Brain microvascular endothelial cell (primary cell): ENCODE results near the gene CPNE6.
"Not testable (repeated sequence)": the region's sequence is repeated elsewhere in the genome, so short reads cannot be mapped to it uniquely, and the experiment has no call there.

ENCODE experiments used
- DNase-seq: peaks from one replicate; pipeline ENCODE4 v3.0.0-alpha.2; 2020
- H3K27ac ChIP-seq: fragments of 250-450 bp; sonication (Bioruptor Pico); 2 replicates; pipeline ENCODE4 v1.5.1; 2020; ENCODE audit warnings: mild to moderate bottlenecking, moderate library complexity
- H3K27me3 ChIP-seq: fragments of 250-450 bp; sonication (Bioruptor Pico); replicated peaks from 2 replicates; pipeline ENCODE4 v1.5.1; 2020; ENCODE audit warnings: mild to moderate bottlenecking
- H3K36me3 ChIP-seq: fragments of 250-450 bp; sonication (Bioruptor Pico); replicated peaks from 2 replicates; pipeline ENCODE4 v1.5.1; 2020; ENCODE audit warnings: mild to moderate bottlenecking
- H3K4me3 ChIP-seq: 2 replicates; pipeline ENCODE4 v1.5.1; 2011; ENCODE audit warnings: low read depth, mild to moderate bottlenecking, control low read depth, low read length, moderate library complexity
- in situ Hi-C: cut with HindIII; loops from 2 replicates; pipeline ENCODE4 v1.10.0; 2017; ENCODE audit warnings: low sequenced_read_pairs, low pct_ligation_motif_present
- TF ChIP-seq, protein P1 (sequence below): IDR thresholded peaks from 2 replicates; pipeline ENCODE4 v1.5.1; 2011; ENCODE audit warnings: low read depth, mild to moderate bottlenecking, moderate library complexity, low read length, control low read depth, inconsistent platforms; ENCODE audit errors: missing control alignments

Gene CPNE6

DNA sequence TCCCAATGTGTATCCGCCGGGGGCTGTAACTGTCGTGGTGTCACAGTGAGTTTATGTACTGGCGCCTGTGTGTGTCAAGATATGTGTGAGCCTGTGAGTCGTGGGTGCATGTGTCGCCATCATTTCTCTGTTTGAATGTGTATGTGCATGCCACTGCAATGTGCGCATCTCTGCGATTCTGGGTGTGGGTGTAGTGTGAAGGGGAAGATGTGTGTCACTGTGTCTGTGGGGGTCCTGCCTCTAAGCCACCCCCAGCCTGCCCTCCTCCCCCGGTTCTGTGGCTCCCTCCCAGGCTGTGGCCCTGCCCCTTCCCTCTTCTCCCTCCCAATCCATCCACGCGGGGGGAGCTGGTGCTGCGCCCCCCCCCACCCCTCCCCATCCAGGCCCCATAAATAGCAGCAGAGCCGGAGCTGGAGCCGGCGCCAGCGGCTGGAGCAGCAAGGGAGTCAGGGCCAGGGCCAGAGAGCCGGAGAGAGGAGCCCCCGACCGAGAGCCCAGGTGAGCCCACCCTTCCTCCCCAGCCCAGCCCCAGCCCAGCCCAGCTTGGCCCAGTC is at the start of gene CPNE6:
CPNE6 (plus strand) TSS at position 419 of the 554 bp plus-strand sequence. CDS start 1,375 bp downstream, outside the sequence.
- Histone ChIP-seq H3K4me3 (no peak within 1 kb of the TSS), H3K27me3 (peaks cover 6% of the 10 kb centered on the region), H3K27ac (no peak within 1 kb of the TSS), H3K36me3 (no peaks in the 10 kb centered on the region)
- no peak for DNase-seq
- in situ Hi-C loops, result no loop called here
- TF ChIP-seq, protein P1, sequence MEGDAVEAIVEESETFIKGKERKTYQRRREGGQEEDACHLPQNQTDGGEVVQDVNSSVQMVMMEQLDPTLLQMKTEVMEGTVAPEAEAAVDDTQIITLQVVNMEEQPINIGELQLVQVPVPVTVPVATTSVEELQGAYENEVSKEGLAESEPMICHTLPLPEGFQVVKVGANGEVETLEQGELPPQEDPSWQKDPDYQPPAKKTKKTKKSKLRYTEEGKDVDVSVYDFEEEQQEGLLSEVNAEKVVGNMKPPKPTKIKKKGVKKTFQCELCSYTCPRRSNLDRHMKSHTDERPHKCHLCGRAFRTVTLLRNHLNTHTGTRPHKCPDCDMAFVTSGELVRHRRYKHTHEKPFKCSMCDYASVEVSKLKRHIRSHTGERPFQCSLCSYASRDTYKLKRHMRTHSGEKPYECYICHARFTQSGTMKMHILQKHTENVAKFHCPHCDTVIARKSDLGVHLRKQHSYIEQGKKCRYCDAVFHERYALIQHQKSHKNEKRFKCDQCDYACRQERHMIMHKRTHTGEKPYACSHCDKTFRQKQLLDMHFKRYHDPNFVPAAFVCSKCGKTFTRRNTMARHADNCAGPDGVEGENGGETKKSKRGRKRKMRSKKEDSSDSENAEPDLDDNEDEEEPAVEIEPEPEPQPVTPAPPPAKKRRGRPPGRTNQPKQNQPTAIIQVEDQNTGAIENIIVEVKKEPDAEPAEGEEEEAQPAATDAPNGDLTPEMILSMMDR, result no peak

DNA sequence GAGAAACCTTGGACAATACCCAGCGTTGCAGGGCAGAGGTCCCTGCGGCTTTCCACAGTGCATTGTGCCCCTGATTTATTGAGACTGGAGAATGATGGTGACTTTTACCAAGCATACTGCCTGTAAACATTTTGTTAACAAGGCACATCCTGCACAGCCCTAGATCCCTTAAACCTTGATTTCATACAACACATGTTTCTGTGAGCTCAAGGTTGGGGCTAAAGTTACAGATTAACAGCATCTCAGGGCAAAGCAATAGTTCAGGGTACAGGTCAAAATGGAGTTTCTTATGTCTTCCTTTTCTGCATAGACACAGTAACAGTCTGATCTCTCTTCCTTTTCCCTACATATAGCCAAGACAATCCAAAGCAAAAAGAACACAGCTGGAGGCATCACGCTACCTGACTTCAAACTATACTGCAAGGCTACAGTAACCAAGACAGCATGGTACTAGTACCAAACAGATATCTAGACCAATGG is 46.4 kb upstream of the CPNE6 start:
- H3K36me3 ChIP-seq, H3K4me3 ChIP-seq, DNase-seq, H3K27me3 ChIP-seq, in situ Hi-C loops, H3K27ac ChIP-seq: not testable (repeated sequence)

DNA sequence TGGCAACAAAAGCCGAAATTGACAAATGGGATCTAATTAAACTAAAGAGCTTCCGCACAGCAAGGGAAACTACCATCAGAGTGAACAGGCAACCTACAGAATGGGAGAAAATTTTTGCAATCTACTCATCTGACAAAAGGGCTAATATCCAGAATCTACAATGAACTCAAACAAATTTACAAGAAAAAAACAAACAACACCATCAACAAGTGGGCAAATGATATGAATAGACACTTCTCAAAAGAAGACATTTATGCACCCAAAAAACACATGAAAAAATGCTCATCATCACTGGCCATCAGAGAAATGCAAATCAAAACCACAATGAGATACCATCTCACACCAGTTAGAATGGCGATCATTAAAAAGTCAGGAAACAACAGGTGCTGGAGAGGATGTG is 41.7 kb upstream of the CPNE6 start:
- in situ Hi-C loops, H3K27ac ChIP-seq, H3K36me3 ChIP-seq, DNase-seq, H3K4me3 ChIP-seq, H3K27me3 ChIP-seq: not testable (repeated sequence)

DNA sequence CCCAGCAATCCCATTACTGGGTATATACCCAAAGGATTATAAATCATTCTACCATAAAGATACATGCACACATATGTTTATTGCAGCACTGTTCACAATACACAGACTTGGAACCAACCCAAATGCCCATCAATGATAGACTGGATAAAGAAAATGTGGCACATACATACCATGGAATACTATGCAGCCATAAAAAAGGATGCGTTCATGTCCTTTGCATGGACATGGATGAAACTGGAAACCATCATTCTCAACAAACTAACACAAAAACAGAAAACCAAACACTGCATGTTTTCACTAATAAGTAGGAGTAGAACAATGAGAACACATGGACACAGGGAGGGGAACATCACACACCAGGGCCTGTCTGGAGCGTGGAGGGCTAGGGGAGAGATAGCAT is 40.0 kb upstream of the CPNE6 start:
- H3K36me3 ChIP-seq, H3K4me3 ChIP-seq, in situ Hi-C loops, H3K27ac ChIP-seq, H3K27me3 ChIP-seq, DNase-seq: not testable (repeated sequence)

DNA sequence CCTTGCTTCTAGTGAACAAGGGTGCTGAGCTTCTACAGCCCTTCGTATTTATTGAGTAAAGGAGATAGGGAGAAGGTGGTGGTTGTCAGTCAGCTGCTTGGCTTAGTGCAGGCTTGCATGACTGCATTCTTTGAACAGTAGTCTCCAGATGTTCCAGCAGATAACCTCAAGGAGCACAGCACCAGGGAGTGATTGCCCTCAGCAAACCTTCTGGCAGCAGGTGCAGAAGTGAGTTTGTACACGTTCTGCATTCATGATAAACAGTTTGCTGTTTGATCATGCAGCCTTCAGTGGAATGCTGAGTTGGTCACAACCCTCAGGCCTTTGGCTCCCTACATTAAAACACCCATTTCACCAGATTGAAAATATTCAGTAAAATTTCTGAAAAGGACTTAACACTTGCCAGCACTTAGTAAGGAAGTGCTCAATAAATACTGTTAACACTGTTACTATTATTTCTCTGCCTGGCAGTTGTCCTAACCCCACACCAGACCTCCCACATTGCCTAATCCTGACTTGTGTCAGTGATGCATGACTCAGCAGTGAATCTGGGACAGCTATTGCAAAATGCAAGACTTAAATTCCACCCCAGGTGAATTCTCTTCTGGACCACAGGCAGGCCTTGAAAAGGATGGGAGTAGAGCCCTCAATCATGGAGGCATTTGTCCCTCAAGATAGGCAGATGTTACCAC is 38.5 kb upstream of the CPNE6 start:
- no peak overlapping the region for H3K27ac ChIP-seq
- no peak overlapping the region for H3K4me3 ChIP-seq
- no peaks in the 10 kb centered on the region for H3K36me3 ChIP-seq
- TF ChIP-seq, protein P1, result no peak
- no peaks in the 10 kb centered on the region for H3K27me3 ChIP-seq
- in situ Hi-C loops, result no loop called here
- peak; percentile 57 for DNase-seq

DNA sequence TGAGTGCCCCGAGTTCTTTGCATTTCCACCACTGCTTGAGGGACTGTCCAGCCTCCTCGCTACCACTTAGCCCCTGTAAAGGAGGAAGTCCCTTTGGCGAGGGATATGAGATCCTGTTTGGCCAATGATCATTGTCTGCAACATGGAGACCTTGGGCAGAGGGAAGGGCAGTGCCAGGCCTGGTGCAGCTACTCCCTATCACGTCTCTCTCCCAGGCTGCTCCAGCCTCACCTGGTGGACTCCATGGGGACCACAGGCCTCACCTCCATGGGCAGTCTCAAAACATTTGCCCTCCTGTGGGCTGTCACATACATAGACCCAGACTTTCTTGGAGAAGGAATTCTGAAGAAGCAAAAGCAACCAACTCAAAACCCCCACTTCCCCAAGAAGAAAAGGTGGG is 35.6 kb upstream of the CPNE6 start:
- H3K27ac ChIP-seq, H3K27me3 ChIP-seq, in situ Hi-C loops, DNase-seq, H3K36me3 ChIP-seq: not testable (repeated sequence)
- peak overlapping the region; percentile 60 for H3K4me3 ChIP-seq

DNA sequence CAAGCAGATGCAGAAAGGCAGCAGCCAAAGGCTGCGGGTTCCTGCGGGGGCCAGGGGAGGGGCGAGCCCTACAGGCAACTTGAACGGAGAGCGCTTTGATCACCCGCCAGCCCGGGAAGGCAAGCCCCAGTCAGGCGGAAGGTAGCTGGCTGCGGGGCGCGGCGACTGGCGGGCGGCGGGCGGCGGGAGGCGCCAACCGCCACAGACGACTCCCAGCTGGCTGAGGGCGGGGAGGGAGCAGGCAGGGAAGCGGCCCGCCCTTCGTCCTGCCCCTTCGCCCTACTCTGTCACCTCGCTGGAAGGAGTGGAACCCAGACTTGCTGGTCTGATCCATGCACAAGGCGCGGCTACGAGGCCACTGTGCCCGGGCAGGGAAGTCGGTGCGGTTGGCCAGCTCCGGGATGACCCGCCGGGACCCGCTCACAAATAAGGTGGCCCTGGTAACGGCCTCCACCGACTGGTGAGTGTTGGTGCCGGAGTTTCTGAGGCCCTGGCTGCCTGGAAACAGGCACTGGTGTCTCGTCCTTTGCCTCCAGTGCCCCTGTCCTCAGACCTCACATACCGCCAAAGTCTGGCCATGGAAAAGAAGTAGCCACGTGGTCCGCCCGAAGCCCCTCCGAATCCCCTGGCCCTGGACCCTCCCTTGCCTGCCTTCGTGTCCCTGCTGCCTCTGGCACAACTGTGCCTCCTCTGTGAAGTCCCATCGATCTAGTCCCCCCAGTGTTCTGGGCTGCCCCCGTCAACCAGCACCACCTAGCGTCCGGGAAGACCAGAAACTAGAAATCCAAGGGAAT is 35.0 kb upstream of the CPNE6 start:
- no peaks in the 10 kb centered on the region for H3K27me3 ChIP-seq
- DNase-seq, result peak; percentile 35
- peak overlapping the region; percentile 60 for H3K4me3 ChIP-seq
- H3K36me3 ChIP-seq, result no peaks in the 10 kb centered on the region
- in situ Hi-C loops, result no loop called here
- TF ChIP-seq, protein P1, result peak; percentile 87
- H3K27ac ChIP-seq, result no peak overlapping the region

DNA sequence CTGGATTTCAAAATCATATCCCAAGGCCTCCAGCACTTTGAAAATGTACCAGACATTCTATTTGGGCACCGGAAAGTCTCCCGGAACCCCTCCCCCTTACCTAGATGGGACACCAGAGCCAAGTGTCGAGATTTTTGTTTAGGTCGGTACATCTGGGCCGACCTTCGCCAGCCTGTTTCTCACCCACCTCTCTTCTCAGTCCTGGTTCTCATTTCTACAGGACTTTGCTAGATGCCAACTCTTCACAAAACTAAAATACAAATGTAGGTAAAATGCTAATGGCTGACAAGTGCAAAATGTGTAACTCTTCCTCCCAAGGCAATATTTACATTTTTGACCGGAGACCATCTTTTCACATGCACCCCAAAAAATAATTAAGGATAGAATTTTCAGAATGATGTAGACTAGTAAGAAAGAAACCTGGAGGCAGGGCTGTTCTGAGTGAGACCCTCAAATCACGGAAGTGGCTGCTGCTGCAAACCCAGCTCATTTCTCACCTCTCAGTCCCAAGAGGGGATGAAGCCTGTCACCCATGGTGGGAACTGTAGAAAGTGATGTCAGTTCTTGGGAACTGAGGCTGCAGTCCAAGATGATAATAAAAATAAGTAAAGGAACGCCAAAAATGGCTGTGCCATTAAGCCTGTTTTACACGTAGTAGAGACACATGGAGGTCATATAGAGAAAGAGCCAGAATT is 34.3 kb upstream of the CPNE6 start:
- DNase-seq, in situ Hi-C loops, H3K36me3 ChIP-seq, H3K27ac ChIP-seq, H3K27me3 ChIP-seq: not testable (repeated sequence)
- H3K4me3 ChIP-seq, result peak overlapping the region; percentile 60
